K562 (cell line): ENCODE measurements around the gene EXOC4. TPM values are rescaled to one million over a fixed set of nuclear protein-coding genes. Genes with fewer than 3 reads are reported as not detected.

Experiments
- ATAC-seq: fragments of 200-7000 bp; cut with Tn5 transposase; 3 replicates; pipeline ENCODE4 v1.9.1; 2020; ENCODE audit warnings: moderate library complexity
- BruUV-seq: library from RNA; stranded (reverse); fragments of 400-500 nt; replicated peaks from 2 replicates; lab custom pipeline; 2021; lab: Mats Ljungman, UMichigan
- CTCF ChIA-PET: fragments of 300-600 bp; formaldehyde crosslinking; extraction: SDS; loops from one replicate; lab custom pipeline; 2021; ENCODE audit warnings: low intra/inter-chr PET ratio; lab: Yijun Ruan, JAX
- POLR2A ChIA-PET: fragments of 300-600, 350-650 bp; sonication (Branson Sonifier 250); formaldehyde crosslinking; extraction: SDS; loops from one replicate; lab custom pipeline; 2021; ENCODE audit warnings: antibody characterized with exemption, inconsistent platforms; lab: Yijun Ruan, JAX
- DNase-seq, 4 experiments: peaks; one replicate each; pipeline versions ENCODE4 v3.0.0 to v3.0.0-alpha.2; 2011 to 2018; ENCODE audit warnings: low spot score in 3 of 4, mixed read lengths in 3 of 4; ENCODE audit errors: extremely low read depth in 1 of 4
- FAIRE-seq: peaks from 2 replicates; lab custom pipeline; 2011; peaks lifted over from hg19 to GRCh38; lab: Jason Lieb, UNC
- H2AFZ ChIP-seq: 2 replicates; pipeline ENCODE4 v1.6.0; 2011; ENCODE audit warnings: low read depth, low read length, control low read depth, inconsistent platforms
- H3K27ac ChIP-seq: fragments of 200-600 bp; 3 replicates; pipeline ENCODE4 v1.8.0; 2011; ENCODE audit warnings: low read depth, mild to moderate bottlenecking, control low read depth, inconsistent platforms, low read length, moderate library complexity, mixed read lengths; ENCODE audit errors: extremely low read depth
- H3K27me3 ChIP-seq, 2 experiments: fragments of 300-600 bp in 1 of 2; 2 replicates in 1 of 2; 3 replicates in 1 of 2; pipeline versions ENCODE4 v1.6.0 to v1.8.0; 2011; ENCODE audit warnings: inconsistent platforms in 2 of 2, low read length in 2 of 2, mild to moderate bottlenecking in 1 of 2, mixed read lengths in 1 of 2, moderate library complexity in 1 of 2; ENCODE audit not compliant: control insufficient read depth in 2 of 2, insufficient read depth in 2 of 2
- H3K36me3 ChIP-seq: fragments of 300-600 bp; 3 replicates; pipeline ENCODE4 v1.8.0; 2011; ENCODE audit warnings: mild to moderate bottlenecking, low read length, inconsistent platforms; ENCODE audit not compliant: control insufficient read depth, insufficient read depth
- H3K4me1 ChIP-seq, 2 experiments: fragments of 200-600 bp in 1 of 2; replicated peaks in 1 of 2; 2 replicates in 1 of 2; 3 replicates in 1 of 2; pipeline versions ENCODE4 v1.5.1 to v1.8.0; 2011; ENCODE audit warnings: inconsistent platforms in 2 of 2, low read length in 2 of 2, mild to moderate bottlenecking in 1 of 2, mixed read lengths in 1 of 2, moderate library complexity in 1 of 2; ENCODE audit not compliant: control insufficient read depth in 2 of 2, insufficient read depth in 2 of 2
- H3K4me2 ChIP-seq: 2 replicates; pipeline ENCODE4 v1.6.1; 2011; ENCODE audit warnings: low read length, control low read depth, inconsistent platforms, mixed read lengths; ENCODE audit not compliant: insufficient read depth
- H3K4me3 ChIP-seq: fragments of 200-600 bp; sonication (generic), shearing (Covaris generic); 2 replicates; pipeline ENCODE4 v1.5.1; 2016; ENCODE audit warnings: control low read depth, inconsistent platforms
- H3K79me2 ChIP-seq: fragments of 200-600 bp; 3 replicates; pipeline ENCODE4 v1.8.0; 2011; ENCODE audit warnings: low read length, inconsistent platforms; ENCODE audit not compliant: control insufficient read depth, insufficient read depth
- H3K9ac ChIP-seq, 2 experiments: 2 replicates each; pipeline versions ENCODE4 v1.6.0 to v1.6.1; 2011; ENCODE audit warnings: low read depth in 2 of 2, low read length in 2 of 2, control low read depth in 1 of 2, inconsistent platforms in 1 of 2, mild to moderate bottlenecking in 1 of 2, mixed read lengths in 1 of 2; ENCODE audit not compliant: insufficient read depth in 1 of 2
- H3K9me1 ChIP-seq: one replicate; pipeline ENCODE4 v1.6.0; 2011; ENCODE audit warnings: inconsistent platforms, mild to moderate bottlenecking, low read length, moderate library complexity; ENCODE audit not compliant: control insufficient read depth, insufficient read depth
- H3K9me3 ChIP-seq: replicated peaks from 2 replicates; pipeline ENCODE4 v1.5.1; 2011; ENCODE audit warnings: low read depth, low read length, inconsistent platforms; ENCODE audit not compliant: control insufficient read depth, insufficient read depth
- H4K20me1 ChIP-seq: replicated peaks from 2 replicates; pipeline ENCODE4 v1.6.1; 2011; ENCODE audit warnings: low read length, inconsistent platforms, mixed read lengths; ENCODE audit not compliant: control insufficient read depth, insufficient read depth
- CXXC5 ChIP-seq: fragments of 250-450 bp; sonication (Bioruptor Pico); IDR thresholded peaks from 2 replicates; pipeline ENCODE4 v1.8.0; 2022; ENCODE audit warnings: inconsistent platforms, mild to moderate bottlenecking, moderate library complexity
- DPF2 ChIP-seq: fragments of 450-650 bp; IDR thresholded peaks from 2 replicates; pipeline ENCODE4 v1.6.1; 2016
- MCM7 ChIP-seq, 2 experiments: fragments of 450-650 bp; IDR thresholded peaks; 2 replicates each; pipeline ENCODE4 v1.6.1; 2016 to 2018
- PTRF ChIP-seq: fragments of 450-650 bp; IDR thresholded peaks from 2 replicates; pipeline ENCODE4 v1.6.1; 2016; ENCODE audit warnings: mild to moderate bottlenecking, missing genetic modification characterization, missing compliant biosample characterization
- SMAD3 ChIP-seq: fragments of 450-650 bp; formaldehyde crosslinking; conservative IDR thresholded peaks from 2 replicates; pipeline ENCODE4 v1.4.0; 2020; ENCODE audit warnings: mild to moderate bottlenecking
- TGIF2 ChIP-seq: sonication (generic); formaldehyde crosslinking; IDR thresholded peaks from 2 replicates; pipeline ENCODE4 v1.8.1; 2022; ENCODE audit warnings: mild to moderate bottlenecking, missing genetic modification reagents, moderate library complexity
- U2AF1 ChIP-seq: fragments of 200-400 bp; formaldehyde crosslinking; optimal IDR thresholded peaks from 2 replicates; pipeline ENCODE3; 2017; ENCODE audit warnings: mild to moderate bottlenecking, low read depth, low read length, moderate library complexity
- ZFP30 ChIP-seq: fragments of 250-450 bp; sonication (Bioruptor Pico); IDR thresholded peaks from 2 replicates; pipeline ENCODE4 v1.8.0; 2022; ENCODE audit warnings: moderate library complexity, mild to moderate bottlenecking, inconsistent platforms, borderline replicate concordance
- ZZZ3 ChIP-seq: fragments of 450-650 bp; IDR thresholded peaks from 2 replicates; pipeline ENCODE4 v1.6.1; 2016; ENCODE audit warnings: antibody characterized with exemption, mild to moderate bottlenecking, moderate library complexity
- WGBS: fragments of 100-300 bp; shearing (Covaris generic); methylation state at CpG from one replicate; pipeline ENCODE4 v1.1.6; 2016; ENCODE audit warnings: low coverage, mixed read lengths; ENCODE audit not compliant: insufficient coverage; ENCODE audit errors: missing lambda C conversion rate; 5-methylcytosine and 5-hydroxymethylcytosine counted together
- in situ Hi-C: fragments of 300-500 bp; cut with MboI; formaldehyde crosslinking; loops from 4 replicates; pipeline ENCODE4 v1.15.0; 2018; ENCODE audit warnings: inconsistent platforms, mixed read lengths
- intact Hi-C: fragments of 100-400 bp; cut with micrococcal nuclease; formaldehyde crosslinking; loops from 2 replicates; pipeline ENCODE4 v1.14.2; 2022
- polyA plus RNA-seq, 8 experiments: library from polyadenylated mRNA; depleted of rRNA in 4 of 8; stranded (reverse) in 5 of 8; unstranded in 3 of 8; fragments of >200 nt; fragmentation: Nextera tagmentation in 2 of 8; fragmentation: Illumina TruSeq in 1 of 8; extraction: Ambion mirVana in 2 of 8; extraction: Trizol in 1 of 8; gene quantifications; 2 replicates each; pipeline versions ENCODE4 v1.2.1 to v1.2.3, GENCODE V29; 2011 to 2014; ENCODE audit warnings: inconsistent platforms in 1 of 8, missing spikeins in 1 of 8
- total RNA-seq, 7 experiments: library from RNA; depleted of rRNA in 6 of 7; stranded (reverse); fragments of >200 nt in 6 of 7; fragmentation: Illumina TruSeq in 2 of 7; extraction: Trizol in 2 of 7; gene quantifications; 2 replicates each; pipeline versions ENCODE4 v1.2.1 to v1.2.3, GENCODE V29; 2011 to 2021; ENCODE audit warnings: low replicate concordance in 1 of 7

EXOC4 gene
- total and polyA plus RNA-seq, 9 of the 15 experiments (the other 6 are each of a cell fraction or from before 2014, with no cell fraction given), result 18.5 to 73.1 (median 46.6) TPM

DNA sequence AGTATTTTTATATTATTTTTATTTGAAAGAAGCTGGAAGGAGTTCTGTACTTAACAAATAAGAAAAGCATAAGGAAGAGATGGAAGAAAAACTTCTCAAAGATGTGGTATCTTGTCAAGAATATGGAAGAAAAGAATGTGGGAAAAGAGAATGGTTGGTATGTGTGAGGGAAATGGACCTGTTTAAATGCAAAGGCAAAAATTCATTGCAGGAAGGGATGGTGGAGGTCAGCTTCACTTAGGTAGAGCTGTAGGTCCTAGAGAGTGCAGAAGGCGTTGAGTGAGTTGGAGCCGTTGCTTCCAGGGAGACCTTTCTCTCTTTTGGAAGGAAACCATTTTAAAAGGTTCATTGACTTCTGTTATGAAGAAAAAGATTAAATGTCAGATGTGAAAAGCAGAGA lies 107.3 kb downstream of the EXOC4 start:
- ChIA-PET CTCF (no interaction called here), POLR2A (no interaction called here)
- H4K20me1 ChIP-seq, result no peaks in the 10 kb centered on the region
- no TSS peak for BruUV-seq
- no peak overlapping the region for H3K4me3 ChIP-seq
- WGBS, result 91% methylated on average over 2 of the region's 2 CpGs
- H3K27ac ChIP-seq, result no peak overlapping the region
- H3K9me1 ChIP-seq, result no peaks in the 10 kb centered on the region
- DNase-seq (no peak), ATAC-seq (no peak), FAIRE-seq (no peak)
- H3K27me3 ChIP-seq, result no peaks in the 10 kb centered on the region
- peaks cover 0 to 3% of the 10 kb centered on the region in 2 experiments; a peak in 2 of 5 replicates for H3K4me1 ChIP-seq
- in situ Hi-C loops (no loop called here), intact Hi-C loops (no loop called here)
- no peaks in the 10 kb centered on the region for H3K79me2 ChIP-seq
- H3K36me3 ChIP-seq, result peaks cover 3% of the 10 kb centered on the region; the same call in 1 of the 3 replicates
- H3K9me3 ChIP-seq, result no peaks in the 10 kb centered on the region
- no peak overlapping the region for H3K4me2 ChIP-seq
- no peak overlapping the region for H3K9ac ChIP-seq
- TF ChIP-seq ZZZ3 (no peak), CXXC5 (CRISPR knock-in tag) (no peak), SMAD3 (CRISPR knock-in tag) (no peak), ZFP30 (CRISPR knock-in tag) (no peak), MCM7 (IDR thresholded peaks at IDR 0.05) (no peak), TGIF2 (CRISPR knock-in tag) (no peak), PTRF (tag) (no peak), DPF2 (no peak), U2AF1 (no peak)
- H2AFZ ChIP-seq, result no peak overlapping the region
